ENCODE results near the gene DENND2C. TPM values are rescaled to one million over a fixed set of nuclear protein-coding genes. Genes with fewer than 3 reads are reported as not detected.

Gene DENND2C
- total RNA-seq, 1 experiment from 2014 or later, result 1.3 TPM

DNA sequence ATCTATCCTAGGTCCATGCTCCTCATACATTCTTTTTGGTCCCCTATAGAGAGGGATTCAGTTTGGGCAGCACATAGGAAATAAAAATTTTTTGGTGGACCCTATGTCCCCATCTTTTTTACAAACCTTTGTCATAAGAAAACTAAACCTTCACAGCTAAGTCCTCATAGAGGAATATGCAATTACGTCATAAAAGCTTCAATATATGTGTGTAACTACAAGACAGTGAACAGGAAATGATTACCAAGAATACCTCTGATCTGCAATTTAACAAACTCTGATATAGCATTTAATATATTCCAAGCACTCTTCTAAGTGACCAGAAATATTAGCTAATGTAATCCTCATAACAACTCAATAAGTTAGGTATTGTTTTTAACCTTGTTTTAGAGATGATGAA lies 6.3 kb upstream of the DENND2C start:
- DNase-seq (ENCODE audit: low spot score), result no peak

DNA sequence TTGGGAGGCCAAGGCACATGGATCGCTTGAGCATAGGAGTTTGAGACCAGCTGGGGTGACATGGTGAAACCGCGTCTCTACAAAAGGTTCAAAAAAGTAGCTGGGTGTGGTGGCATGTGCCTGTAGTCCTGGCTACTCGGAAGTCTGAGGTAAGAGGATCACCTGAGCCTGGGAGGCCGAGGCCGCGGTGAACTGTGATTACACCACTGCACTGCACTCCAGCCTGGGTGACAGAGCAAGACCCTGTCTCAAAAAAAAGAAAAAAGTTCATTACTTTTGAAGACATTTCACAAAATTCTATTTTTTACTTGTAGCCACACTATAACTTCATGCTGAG lies 2.1 kb upstream of the DENND2C start:
- no peak for DNase-seq (ENCODE audit: low spot score)

DNA sequence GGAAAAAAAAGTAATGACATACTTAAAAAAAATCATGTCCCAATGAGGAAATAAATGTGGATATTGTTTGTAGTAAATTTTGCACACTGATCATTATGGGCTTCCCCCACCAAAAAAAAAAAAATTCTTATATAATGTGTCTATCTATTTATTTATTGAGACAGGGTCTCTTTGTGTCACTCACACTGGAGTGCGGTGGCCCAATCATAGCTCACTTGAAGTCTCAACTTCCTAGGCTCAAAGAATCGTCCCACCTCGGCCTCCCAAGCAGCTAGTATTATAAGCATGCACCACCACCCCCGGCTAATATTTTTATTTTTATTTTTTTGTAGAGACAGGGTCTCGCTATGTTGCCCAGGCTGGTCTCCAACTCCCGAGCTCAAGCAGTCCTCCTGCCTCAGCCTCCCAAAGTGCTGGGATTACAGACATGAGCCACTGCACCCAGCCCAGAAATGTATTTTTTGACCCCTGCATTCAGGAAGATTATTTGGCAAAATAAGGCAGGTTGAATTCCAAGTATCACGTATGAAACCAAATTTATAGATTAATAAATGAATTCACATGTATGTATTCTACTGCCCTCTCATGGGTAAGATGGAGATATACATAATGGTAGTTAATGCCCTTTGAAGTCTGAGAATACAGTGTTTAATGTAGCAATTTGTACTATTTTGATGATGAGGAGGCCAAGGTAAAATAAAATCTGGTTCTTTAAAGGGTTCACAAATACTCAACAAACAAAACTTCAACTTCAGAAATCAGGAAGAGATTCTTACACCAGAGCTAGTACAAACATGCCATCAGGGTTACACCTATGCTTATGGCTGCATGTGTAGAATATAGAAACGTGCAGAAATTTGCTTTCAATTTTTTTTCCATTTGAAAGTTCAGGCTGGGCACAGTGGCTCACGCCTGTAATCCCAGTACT lies 1.4 kb upstream of the DENND2C start:
- no peak for DNase-seq (ENCODE audit: low spot score)

DNA sequence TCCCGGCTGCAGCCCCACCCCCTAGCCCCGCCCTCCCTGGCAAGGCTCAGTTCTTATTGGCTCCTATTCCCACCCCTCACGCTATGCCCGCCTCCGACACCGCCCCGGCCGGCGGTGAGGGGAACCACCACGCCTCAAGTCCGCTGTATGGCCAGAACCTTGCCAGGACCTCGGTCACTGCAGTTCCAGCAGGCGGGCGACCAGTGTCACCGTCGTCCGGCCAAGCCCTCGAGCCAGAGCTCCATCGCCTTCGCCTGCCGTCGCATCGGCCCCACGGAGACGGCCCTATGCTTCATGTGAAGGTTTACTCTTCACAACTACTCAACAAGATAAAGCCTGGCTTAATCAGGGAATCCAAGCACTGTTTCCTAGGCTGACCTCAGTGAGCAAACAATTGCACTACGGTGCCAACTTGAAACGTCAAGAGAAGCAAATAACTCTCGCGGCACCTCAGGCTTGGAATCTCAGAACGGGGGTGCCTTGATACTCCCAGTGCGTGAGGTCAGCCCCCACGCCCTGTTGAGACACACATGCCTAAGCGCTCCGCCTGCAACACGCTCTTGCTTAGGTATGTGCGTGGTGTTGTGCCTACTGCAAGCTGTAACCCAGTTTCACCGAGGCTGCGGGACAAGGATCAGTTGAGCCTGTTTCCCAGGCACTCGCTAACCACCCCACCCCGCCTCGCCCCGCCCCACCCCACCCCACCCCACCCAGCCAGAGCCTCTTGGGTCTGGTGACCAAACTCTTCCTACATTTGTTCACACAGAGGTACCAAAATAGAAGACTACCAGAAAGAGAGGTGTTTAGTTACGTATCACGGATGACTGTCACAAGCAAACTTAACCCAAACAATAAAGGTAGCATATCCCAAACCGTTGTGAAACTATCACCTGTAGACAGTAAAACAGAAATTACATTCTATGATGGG lies 498 bp upstream of the DENND2C start:
- DNase-seq (ENCODE audit: low spot score), result peak; percentile 62

DNA sequence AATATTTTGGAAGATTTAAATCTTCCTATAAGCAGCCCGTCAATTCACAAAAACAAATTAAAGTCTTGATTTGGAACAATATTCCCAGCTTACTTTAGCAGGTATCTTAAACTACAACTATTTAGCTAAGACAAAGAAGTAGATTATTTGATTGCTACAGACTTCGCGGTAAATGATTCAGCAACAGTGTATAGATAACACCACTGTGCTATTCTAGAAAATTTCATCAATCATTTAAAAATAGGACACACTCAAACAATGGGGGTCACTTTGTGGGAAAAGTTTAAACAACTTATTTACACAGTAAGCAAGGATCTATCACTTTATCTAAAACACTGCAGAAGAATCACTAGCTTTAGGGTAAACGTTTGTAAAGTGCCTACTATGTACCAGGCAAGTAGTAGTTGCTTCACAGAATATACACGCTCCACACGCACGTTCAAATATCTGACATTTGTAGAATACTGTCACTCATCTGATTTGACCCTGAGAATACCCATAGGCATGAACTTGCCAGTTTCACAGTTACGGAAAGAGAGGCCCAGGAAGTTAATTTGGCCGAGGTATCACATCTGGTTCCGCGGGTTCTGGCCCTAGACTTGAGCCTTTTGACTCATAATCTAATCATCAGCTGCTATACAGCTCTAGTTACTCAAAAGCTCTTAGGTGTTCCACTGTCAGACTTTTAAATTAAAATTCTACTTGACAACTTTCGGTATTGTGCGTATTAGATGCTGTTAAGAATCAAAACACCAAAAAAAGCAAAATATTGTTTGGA lies 876 bp downstream of the DENND2C start:
- peak; percentile 1 for DNase-seq (ENCODE audit: low spot score)

DNA sequence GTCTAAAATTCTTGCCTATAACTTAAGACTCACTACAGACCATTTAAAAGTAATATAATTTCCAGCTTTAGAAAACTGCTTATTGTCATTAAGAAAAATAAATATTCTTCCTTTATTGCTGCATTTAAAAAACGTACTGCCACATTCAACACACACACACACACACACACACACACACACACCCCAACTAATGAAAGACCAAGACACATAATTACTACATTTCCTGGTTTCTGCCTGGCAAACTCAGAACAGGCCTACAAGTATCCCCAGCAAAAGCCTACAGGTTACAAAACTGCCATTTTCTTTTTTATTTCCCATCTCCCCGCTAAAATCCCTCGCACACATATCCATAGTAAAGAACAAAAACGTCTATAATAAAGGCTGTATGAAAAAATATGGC lies 1.5 kb downstream of the DENND2C start:
- DNase-seq (ENCODE audit: low spot score), result no peak

DNA sequence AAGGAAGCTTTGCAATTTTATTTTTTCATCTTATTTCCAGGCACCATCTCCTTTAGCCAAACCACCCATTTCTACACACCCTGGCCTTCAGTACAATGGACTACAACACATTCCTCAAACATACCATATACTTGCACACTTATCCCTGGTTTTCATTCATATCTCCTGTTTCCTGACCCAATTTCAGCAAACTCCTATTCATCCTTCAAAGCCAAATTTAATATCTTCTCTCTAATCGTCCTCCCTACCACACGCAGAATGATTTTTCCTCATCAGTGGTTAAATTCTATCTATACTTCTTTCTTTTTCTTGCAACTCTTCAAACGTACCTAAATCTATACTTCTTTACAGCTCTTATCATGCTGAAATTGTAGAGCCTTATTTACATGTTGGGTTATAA lies 2.9 kb downstream of the DENND2C start:
- no peak for DNase-seq (ENCODE audit: low spot score)

DNA sequence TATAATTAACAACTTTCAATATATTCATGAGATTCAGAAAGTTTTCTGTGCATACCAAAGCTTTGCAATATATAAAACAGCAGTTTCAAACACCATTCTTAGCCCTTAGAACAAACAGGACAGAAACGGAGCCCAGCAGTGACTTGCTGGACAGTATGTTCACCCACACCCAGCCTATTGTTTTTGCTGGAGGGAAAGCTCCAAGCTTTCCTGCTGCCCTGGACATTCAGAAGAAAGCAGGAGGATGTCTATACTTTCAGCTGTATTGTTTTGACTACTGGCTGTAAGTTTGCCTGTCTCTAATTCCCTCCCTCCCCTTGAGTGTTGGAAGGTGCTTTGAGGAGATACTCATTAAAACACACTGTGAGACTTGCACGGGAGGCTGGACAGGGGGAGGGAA lies 9.6 kb downstream of the DENND2C start:
- DNase-seq (ENCODE audit: low spot score), result no peak

DNA sequence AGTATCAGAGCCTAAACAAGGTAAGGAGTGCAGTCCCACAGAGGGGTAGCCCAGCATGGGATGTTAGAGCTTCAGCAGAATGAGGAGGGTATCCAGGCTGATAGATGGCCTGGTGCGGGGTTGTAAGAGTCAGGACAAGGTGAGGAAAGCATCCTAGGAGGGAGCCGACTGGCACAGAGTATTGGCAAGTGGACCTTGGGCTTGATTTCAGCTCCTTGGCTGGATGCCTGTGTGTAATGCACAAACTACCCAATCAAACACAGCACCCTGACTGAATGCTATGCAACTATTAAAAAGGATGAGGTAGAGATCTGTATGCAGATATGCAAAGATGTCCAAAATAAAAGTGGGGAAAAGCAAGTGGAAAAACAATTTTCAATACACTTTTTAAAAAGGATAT lies 18.0 kb downstream of the DENND2C start:
- DNase-seq (ENCODE audit: low spot score), result no peak

DNA sequence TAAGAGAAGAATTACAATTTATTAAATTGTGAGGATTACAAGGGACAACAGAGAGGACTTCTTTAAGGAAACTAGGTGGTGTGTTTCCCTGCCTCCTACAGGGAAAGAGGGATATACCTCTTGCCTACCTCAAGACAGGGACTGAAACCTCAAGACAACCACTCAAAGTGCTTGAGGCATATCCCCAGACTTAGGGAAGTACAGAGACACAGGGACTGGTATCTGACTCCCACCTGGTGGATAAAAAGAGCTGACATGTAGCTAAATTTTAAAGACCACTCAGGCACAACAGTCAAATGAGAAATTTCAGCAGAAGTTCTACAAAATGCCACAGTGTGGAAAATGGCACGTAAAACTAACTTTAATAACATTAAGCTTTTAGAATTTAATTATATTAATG lies 21.3 kb downstream of the DENND2C start:
- no peak for DNase-seq (ENCODE audit: low spot score)

DNA sequence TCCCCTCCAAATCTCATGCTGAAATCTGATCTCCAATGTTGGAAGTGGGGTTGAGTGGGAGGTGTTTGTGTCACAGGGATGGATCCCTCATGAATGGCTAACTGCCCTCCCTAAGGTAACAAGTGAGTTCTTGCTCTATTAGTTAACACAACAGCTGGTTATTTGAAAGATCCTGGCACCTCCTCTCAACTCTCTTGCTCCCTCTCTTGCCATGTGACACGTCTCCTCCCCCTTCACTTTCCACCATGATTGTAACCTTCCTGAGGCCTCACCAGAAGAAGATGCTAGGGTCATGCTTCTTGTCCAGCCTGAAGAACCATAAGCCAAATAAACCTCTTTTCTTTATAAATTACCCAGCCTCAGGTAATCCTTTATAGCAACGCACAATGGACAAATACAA lies 28.5 kb downstream of the DENND2C start:
- DNase-seq (ENCODE audit: low spot score), result no peak

DNA sequence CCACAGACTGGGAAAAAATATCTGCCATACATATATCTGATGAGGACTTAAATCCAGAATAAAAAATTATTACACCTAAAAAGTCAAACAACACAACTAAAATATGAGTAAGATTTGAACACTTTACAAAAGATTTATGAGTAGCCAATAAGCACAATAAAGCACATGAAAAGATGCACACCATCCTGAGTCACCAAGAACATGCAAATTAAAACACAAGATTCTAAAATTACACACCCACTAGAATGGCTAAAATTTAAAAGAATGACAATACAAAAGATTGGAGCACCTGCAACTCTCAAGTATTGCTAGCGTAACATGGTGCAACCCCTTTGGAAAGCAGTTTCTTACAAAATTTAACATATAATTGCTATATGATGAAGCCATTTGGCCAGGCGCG lies 30.9 kb downstream of the DENND2C start:
- DNase-seq (ENCODE audit: low spot score), result no peak

DNA sequence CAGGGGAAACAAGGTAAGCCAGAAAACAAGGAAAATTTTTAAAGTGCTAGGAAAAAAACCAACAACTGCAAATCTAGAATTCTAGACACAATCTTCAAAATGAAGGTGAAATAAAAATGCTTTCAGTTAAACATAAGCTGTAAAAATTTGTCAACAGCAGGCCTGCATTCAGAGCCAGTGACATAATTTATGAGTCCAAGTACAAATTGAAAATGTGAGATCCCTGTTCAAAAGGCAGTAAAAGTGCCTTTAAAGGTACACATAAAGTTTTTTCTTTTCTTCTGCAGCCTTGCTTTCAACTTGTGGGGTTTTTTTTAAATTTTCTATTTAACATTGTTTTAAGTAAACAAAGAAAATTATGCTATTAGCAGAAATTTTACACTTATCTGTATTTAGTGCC lies 37.4 kb downstream of the DENND2C start:
- DNase-seq (ENCODE audit: low spot score), result no peak

DNA sequence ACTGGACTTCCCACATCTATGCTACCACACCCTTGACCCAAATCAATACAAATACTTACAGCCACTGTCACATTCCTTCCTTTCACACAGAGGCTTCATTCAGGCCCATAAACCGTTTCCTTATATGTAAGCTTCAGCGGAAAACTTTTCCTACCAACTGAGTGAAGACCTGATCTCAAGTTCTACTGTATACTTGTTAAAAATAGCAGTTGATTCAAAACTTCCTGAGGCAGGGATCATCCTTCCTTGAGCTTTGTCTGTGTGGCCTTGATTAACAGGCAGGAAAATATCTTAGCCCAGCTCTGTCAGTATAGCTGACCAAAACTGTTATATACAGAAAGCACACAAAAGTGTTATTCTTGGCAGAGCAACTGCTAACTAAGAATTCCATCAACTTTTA lies 42.7 kb downstream of the DENND2C start:
- DNase-seq (ENCODE audit: low spot score), result no peak

DNA sequence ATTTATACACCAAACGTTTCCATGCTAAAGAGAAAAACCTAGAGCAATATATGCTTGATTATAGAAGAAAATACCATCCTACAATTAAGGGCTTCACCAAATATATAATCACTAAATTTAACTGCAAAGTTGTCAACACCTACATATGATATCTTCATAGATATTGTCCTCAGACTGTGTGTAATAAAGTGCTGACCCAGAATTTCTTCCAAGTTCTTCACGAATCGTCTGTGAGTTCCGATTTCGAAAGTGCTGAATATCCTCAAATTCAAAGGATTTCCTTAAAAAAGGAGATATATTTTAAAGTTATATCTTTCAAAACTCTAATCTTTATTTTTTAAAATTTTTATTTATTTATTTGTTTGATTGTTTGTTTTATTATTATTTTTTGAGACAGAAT lies 46.5 kb downstream of the DENND2C start:
- DNase-seq (ENCODE audit: low spot score), result no peak

DNA sequence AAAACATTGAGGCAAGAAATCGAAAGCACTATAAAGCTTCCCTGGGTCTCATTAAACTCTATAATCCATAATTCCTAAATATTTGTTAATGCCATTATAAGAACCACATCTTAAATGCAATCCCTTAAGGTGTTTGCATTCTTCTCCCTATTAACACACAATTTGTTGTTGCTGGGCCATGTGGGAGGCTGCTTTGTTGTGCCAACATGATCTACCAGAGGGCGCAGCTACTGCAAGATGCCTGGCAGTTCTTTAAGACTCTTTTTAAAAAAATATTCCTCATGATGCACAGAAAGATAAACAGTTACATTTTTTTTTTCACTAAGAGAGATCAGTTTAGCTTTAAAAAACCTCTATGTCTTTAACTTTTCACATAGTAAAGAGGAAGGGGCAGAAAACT lies 49.4 kb downstream of the DENND2C start:
- DNase-seq (ENCODE audit: low spot score), result no peak

DNA sequence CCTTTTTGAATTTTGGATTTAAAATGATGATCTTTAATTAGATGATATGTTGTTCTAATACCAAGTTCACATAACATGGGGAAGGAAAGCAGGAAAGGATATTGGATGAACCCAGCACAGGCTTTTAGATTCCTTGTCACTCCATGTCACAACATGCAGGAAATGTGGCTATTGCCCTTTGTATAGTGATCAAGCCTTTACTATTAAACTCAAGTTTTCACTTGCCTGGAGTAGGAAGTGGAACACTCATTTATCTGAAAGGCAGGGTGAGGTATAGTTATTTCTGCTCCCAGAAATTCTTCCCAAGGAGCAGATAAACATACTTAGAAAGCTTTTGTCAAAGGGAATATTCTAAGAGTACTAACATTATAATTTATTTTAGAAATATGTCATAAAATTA lies 51.2 kb downstream of the DENND2C start:
- DNase-seq (ENCODE audit: low spot score), result no peak

DNA sequence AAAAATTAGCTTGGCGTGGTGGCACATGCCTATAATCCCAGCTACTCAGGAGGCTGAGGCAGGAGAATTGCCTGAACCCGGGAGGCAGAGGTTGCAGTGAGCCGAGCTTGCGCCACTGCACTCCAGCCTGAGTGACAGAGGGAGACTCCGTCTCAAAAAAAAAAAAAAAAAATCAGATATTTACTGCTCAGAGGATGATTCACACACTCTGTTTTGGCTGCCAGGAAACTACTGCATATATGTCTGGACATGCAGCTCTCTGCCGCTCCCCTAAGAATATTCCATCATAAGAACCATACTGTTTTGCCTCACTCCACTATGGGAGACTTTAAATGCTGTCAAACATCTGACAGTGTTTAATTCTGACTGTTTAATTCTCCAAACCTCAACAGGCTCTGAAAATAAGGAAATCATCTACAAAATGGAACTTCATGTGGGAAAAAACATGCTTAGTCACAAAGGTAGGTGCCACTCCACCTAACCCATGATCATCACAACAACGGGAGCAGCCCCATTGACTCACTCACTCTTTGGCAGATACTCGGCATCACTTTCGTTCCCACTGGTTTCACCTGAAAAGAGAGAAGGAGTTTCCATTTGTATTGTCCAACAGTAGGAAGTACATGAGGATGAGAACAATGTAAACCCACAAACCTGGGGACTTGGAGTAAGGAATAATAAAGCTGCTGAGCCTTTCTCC lies 59.2 kb downstream of the DENND2C start:
- peak; percentile 2 for DNase-seq (ENCODE audit: low spot score)

DNA sequence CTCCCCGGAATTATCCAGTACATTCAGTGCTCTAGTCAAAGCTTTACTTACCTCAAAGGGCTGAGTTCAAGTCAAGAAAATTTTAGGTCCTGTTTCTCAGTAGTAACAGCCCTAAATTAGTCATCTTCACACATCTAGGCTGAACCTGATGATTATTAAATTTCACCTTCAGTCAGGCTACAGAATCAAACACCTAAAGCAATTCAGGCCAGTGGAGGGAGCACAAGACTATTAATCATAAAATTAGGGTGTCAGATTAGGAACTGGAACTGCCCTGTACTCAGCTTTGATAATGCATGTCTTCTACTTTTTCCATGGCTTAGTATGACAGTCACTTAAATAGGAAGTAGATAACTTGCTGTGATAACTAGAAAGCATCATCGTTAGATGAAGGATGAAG lies 60.0 kb downstream of the DENND2C start:
- no peak for DNase-seq (ENCODE audit: low spot score)

DNA sequence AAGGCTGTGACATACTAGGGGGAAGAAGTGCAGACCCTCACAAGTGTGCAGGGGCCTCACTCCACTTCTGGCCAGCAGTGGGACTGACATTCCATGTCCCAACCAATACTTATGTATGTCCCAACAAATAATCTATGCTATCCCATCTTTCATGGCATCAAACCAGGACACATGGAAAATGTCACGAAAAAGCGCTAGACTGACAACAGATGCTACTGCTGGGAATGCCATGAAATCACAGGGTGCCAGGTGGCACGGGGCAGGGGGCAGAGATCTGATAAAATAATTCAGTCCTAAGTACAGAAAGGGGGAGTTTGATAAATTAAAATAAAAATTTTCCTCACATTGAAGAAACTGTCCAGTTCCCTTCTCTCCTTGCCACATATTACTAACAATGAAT lies 60.8 kb downstream of the DENND2C start:
- no peak for DNase-seq (ENCODE audit: low spot score)

DNA sequence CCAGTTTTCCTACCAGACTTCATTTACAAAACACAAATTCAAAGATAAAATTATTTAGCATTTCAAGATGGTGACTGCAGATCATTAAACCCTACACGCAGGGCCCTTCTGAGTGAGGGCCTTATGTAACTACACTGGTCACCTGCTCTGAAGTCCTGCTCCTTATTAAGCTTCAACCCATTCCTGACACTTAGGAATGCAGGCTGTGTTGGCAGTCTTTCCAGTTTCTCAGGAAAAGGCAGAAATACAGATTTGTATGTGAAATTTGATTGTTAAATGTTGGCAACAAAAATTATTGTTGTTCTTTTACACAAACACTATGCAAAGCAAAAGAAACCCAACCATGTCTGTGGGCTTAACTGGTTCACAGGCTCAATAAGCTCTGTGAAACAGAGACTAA lies 62.6 kb downstream of the DENND2C start:
- DNase-seq (ENCODE audit: low spot score), result no peak

DNA sequence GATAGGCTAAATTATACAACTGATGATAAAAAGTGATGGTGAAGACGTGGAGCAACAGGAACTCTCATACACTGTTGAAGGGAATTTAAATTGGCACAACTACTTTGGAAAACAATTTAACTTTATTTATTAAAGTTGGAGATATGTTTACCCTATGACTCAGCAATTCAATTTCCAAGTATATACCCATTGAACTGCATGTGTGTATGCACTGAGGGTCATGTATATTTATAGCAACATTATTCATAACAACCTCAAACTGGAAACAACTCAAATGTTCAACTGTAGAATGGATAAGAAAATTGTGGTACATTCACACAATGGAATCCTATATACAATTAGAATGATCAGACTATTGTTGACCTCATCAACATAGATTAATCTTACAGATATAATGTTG lies 71.9 kb downstream of the DENND2C start:
- no peak for DNase-seq (ENCODE audit: low spot score)

All from A172 (cell line).